HG03066 (cell line): ENCODE measurements around the gene ZNF329.

ENCODE experiments used
- ATAC-seq: cut with Tn5 transposase; IDR thresholded peaks from one replicate; pipeline ENCODE4 v1.9.1; 2021; ENCODE audit warnings: low read depth; ENCODE audit not compliant: unreplicated experiment

Gene ZNF329

DNA sequence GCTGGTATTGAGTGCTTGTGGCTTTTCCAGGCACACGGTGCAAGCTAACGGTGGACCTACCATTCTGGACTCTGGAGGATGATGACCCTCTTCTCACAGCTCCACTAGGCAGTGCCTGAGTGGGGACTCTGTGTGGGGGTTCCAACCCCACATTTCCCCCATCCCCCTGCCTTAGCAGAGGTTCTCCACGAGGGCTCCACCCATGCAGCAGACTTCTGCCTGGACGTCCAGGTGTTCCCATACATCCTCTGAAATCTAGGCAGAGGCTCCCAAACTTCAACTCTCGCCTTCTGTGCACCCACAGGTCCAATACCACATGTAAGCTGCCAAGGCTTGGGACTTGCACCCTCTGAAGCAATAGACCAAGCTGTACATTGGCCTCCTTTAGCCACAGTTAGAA is 27.2 kb downstream of the ZNF329 start:
- ATAC-seq, result no peak

DNA sequence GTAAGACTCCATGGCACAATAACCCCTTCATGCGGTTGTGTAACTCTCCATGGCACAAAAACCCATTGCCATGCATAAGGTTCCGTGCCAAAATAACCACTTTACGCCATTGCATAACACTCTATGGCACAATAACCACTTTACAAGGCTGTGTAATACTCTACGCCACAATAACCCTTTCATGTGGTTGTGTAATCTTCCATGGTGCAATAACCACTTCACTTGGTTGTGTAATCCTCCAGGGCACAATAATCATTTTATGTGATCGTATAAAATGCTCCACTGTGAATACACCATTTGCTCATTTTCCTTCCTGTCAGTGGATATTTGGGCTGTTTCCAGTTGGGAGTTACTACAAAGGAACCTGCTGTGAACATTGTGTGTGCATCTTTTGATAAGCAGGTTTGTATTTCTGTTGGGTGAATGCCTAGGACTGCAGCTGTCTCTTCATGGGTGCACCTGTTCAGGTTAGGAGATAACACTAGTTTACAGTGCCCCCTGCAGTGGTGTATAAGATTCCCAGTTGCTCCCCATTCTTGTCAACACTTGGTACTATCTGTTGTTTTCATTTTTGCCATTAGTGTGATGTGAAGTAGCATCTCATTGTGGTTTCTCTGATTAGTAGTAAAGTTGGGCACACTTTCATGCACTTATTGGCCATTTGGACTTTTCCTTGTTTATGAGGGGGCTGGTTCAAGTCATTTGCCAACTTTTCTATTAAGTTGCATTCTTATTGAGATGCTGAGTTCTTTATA is 31.4 kb downstream of the ZNF329 start:
- ATAC-seq, result no peak

DNA sequence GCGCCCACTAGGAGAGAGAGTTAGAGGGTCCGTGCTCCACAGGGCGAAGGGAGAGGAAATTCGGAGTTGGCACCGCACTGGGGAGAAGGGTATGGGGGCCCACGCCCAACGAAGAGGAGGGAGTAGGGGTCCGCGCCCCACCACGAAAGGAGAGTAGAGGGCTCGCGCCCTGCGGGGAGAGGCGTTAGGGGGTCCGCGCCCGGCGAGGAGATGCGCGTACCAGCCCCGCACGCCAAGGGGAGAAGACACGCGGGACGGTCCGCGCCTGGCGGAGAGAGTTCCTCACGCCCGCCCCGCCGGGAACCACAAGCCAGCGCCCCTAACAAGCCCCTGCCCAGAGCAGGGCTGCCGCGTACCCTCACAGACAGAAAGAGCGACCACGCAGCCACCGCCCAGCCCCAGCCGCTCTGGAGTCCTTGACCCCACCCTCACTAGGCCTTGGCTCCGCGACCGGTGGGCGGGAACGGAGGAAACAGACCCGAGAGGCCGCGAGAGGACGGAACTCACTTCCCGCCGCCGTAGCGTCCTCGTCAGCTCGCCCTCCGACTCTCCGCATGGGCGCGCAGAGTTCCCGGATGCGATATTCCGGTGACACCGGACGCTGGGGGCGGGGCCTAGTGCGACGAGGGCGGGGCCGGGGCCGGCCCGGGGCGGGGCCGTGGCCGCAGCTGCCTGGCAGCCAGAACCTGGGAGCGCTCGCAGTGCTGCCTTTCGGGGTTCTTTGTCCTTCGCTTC is 32.6 kb downstream of the ZNF329 start:
- ATAC-seq, result no peak

DNA sequence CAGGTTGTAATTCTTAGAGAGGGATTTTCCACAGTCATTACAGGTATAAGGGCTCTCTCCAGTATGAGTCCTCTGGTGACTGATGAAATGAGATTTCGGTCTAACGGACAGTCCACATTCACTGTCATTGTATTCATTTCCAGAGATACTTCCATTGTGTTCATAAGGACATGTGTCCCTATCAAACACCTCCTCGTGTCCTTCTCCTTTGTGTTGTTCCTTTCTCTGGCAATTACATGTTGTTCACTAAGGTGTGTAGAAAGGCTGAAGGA is 42.1 kb downstream of the ZNF329 start:
- no peak for ATAC-seq

DNA sequence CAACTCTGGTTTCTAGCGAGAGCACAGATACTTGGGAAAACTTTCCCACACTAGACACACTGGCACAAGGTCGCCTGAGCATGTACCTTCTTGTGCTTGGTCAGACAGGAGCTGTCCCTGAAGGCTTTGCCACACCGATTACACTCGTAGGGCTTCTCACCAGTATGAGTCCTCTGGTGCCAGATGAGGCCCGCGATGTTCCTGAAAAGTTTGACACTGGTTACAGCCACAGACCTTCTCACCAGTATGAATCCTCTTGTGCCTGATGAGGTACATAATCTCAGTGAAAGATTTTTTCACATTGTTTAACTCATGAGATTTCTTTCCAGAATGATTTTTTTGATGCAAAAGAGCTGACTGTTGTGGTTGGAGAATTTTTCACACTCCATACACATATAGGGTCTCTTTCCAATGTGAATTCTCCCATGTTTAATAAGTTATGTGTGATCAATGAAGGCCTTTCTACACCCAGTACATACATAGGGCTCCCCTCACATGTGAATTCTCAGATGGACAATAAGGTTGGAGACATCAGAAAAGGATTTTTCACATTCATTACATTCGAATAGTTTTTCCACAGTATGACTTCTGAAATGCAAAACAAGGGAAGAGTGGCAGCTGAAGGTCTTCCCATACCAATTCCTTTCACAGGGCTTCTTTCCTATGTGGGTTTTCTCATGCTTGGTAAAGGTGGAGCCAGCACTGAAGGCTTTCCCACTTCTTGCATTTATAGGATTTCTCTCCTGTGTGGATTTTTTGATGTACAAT is 42.6 kb downstream of the ZNF329 start:
- ATAC-seq, result no peak

DNA sequence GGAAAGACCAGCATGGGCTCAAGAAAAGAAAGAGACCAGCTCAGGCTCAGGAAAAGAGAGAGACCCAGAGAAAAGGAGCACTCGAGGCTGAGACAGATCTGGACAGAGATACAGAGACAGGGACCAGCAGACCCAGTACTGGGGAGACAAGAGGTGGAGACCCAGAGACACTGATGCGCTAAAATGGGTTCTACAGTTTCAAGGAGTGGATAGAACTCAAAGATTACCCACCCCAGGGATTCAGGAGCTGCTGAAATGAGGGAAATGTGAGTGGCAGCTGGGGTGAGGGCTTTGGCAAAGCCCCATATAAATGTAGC is 51.9 kb downstream of the ZNF329 start:
- no peak for ATAC-seq

DNA sequence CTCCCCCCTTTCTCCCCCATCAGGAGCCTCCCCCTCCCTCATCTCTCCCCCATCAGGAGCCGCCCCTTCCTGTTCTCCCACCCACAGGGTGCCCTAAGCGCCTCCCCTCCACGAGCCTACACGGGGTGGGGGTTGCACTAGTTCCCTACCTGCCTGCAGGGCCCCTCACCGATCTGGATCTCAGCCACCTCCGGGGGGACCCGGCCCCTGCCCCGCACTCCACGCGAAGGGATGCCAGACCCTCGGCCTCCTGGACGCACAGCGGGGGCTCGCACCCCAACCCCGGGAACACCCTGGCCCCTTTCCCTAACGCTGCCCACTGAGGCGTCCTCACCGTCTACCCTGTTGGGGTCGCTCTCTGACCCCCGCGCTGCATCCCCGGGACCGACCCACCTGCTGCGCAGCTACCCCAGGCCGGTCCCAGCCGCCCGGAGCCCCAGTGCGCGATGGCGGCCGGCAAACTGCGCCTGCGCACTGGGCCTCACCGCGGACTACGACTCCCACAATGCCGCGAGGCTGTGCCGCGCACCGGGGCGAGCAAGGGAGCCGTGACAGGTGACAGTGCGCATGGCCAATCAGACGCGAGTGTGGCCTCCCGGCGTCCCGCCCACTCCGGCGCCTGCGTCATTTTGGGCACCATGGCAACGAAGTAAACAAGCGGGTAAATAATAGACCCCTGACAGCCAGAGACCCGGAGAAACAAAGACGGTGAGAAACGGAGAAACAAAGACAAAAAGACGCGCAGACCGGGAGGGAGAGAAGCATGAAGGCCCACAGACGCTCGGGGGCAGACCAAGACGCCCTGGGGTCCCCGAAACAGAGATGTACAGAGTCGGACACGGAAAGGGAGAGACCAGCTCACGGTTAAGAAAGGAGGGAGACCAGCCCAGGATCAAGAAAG is 52.6 kb downstream of the ZNF329 start, which contains the start of gene ZSCAN18:
Gene ZSCAN18 (minus strand): TSS at position 451 of the 901 bp plus-strand sequence. CDS start 7,964 bp downstream, outside the sequence.
- no peak for ATAC-seq

DNA sequence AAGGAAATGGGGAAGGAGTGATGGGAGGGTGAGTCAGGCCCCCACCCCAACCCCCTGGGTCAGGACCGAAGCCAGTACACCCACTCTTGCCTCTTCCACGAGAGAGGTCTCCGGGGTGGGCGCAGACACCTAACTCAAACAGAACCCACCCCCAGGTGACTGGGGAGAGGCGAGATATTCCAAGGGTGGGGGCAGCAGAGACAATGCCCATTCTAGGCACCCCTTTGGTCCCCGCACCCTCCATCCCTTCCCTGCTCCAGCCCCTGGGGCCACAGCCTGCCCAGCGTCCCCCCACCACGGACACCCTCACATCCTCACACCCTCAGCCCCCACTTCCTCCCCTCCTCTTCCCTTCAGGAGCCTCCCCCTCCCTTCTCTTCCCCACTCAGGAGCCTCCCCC is 53.2 kb downstream of the ZNF329 start:
- no peak for ATAC-seq

DNA sequence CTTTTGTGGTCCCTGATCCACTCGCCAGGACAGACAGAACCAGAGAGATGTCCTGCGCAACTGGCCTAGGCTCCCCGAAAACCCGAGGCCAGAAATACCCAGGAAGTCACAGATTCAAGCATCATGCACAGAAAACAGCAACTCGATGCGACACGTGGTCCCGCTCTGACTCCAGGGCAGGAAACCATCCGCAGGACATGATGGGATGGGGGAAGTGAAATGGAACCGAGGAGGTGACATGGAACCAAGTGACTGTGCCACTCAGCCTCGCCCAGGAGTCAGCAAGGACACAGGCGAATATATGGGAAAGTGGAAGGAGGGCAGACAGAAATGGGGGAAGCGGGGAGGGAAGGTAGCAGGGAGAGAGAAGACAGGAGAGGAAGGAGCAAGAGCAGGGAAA is 53.7 kb downstream of the ZNF329 start:
- no peak for ATAC-seq

DNA sequence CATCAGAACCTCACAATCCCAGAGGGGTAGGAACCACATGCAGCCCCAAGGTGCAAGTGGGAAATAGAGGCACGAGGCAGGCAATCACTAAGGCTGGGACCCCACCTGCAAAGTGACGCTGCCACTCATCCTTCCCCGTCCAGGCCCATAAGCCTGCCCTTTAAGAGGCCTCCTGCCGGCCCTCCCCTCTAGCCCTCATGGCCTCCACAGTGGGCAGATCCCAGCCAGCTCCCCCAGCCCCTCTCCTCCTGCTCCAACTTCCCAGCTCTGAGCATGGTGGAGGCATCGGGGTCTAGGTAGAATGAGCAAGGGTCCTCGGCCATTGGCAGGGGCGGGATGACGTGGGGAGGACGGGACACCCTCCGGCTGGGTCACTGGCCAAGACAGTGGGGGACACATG is 55.3 kb downstream of the ZNF329 start:
- no peak for ATAC-seq

DNA sequence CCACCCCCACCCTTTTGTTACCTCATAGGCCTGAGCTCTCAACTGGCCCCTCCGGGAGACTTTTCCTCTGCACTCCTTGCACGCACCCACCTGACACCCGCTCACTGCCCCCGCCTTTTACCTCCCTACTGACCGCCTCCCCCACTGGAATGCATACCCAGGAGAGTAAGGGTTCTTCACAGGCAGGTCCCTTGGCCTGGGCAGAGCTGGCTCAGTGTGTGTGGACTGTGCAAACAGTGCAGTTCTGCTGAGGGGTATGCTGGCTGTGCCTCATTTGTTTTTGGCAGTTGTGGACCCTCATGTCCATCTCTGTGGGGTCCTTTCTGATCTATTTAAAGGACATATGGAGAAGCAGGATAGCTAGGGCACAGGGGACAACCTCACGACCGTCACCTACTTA is 57.5 kb downstream of the ZNF329 start:
- no peak for ATAC-seq

DNA sequence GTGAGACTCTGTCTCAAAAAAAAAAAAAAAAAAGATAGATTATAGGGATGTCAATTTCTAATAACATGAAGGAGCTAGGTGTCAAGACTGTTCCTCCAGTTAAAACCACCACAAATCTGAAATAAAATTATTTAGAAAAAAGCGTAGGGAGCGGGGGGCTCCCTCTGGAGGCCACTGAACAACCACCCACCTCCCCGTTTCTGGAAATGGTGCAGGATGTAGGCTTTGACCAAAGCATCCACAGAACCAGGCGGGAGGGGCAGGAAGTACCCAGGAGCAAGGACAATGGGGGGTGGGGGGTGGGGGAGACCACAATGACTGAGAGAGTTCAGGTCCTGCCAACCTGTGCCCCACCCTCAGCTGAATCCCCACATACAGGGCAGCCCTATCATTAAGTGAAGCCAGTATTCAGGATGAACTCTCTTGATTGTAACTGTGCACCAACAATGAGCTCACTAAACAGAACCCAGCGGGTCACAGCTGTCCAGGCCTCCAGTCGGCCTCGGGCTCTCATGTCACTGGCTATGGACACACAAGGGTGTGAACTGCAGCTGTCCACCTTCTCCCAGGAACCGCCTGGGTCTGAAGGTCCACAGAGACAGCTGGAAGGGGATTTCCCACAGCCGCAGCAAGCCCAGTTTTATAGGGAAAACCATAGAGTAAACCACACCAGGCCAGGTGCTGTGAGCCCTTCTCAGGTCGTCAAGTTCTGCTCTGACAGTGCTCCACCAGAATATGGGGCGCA is 59.2 kb downstream of the ZNF329 start:
- ATAC-seq, result no peak

DNA sequence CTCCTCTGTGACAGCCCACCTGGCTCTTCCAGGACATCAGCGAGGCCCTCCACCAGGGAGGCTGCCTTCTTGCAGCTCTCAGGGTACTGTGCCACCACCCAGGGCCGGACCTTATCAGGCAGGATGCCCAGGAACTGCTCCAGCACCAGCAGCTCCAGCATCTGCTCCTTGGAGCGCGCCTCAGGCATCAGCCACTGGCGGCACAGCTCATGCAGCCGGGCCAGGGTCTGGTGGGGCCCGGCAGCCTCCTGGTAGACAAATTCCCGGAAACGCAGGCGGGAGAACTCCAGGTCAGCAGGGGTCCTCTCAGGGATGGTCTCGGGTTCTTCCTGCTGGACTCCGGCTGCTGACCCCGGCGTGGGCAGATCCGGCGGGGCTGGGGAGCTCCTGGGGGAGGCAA is 60.7 kb downstream of the ZNF329 start:
- no peak for ATAC-seq

DNA sequence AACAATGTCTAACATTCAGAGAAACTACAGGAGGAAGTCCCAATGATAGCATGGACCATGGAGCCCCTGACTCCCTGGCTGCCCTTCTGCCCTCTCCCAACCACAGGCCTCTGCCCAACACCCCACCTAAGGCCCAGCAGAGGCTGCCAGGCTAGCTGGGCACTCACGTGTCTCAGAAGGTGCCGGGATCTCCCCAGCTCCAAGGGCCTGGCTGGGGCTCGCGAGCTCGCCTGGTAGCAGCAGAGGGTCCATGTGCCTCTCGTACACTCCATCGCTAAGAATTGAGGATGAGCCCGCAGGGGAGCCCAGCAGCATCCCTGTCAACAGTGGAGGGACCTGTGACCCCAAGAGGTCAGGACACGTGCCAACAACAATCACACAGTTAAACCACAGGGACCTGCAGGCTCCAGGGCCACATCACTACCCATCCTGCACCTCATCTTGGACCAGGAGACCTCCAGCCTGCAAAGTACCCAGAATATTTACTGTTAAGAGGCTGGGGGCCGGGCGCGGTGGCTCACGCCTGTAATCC is 62.0 kb downstream of the ZNF329 start:
- no peak for ATAC-seq

DNA sequence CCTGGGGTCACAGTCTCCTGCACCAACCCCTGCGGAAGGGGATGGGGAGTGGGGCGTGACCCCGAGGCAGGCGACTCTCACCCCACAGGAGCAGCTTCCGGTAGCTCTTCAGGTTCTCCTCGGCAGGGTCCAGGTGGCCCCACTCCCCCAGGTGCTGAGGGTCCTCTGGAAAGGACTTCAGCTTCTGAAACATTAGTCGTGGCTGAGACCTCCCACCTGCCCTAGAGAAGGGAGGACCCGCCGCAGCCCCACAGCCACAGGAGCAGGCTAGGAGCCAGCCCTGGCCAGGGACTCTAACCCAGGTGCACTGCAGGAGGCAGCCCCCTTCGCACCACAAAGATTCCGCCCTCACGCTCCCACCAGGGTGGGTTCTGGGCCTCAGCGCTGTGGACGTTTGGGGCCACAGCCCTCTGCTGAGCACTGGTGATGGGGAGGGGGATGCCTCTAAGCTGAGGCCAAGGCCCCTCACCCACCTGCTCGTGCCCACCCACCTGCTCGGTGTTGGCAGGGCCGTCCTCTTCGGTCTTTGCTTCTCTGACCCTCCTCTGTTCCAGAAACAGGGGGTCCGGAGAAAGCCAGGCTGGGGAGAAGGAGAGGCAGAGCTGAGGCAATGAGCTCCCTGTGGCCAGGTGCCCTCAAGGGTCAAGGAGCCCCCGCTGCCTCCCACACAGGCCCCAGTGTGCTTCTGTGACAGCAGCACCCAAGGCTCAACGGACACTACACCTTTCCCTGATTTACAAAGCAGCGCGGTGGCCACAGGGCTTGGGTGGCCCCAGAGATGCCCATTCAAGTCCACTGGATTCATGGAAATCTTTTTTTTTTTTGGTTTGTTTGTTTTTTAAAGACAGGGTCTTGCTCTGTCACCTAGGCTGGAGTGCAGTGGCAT is 63.5 kb downstream of the ZNF329 start:
- ATAC-seq, result no peak

DNA sequence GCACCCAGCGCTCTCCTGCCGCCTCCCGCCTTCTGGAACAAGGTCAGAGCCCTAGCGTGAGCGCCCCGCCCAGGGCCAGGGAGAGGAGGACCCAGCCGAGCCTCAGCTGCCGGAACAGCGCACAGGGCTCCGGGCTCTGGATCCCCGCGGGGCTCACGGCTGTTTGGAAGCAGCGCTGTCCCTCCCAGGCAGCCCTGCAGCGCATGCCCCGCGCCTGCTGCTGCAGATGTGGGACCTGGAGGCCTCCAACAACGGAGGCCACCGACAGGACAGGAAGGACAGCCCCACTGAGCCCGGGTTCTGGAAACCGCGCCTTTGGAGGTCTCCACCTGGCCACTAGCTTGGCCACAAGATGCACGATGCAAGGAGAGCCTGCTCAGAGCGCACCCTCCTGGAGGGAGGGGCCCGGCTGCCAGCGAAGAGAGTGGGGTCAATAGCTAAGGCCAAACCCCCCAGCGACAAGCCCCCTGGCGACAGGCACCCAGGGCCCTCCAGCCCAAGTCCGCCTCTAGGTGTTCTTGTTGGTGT is 65.2 kb downstream of the ZNF329 start:
- ATAC-seq, result no peak

DNA sequence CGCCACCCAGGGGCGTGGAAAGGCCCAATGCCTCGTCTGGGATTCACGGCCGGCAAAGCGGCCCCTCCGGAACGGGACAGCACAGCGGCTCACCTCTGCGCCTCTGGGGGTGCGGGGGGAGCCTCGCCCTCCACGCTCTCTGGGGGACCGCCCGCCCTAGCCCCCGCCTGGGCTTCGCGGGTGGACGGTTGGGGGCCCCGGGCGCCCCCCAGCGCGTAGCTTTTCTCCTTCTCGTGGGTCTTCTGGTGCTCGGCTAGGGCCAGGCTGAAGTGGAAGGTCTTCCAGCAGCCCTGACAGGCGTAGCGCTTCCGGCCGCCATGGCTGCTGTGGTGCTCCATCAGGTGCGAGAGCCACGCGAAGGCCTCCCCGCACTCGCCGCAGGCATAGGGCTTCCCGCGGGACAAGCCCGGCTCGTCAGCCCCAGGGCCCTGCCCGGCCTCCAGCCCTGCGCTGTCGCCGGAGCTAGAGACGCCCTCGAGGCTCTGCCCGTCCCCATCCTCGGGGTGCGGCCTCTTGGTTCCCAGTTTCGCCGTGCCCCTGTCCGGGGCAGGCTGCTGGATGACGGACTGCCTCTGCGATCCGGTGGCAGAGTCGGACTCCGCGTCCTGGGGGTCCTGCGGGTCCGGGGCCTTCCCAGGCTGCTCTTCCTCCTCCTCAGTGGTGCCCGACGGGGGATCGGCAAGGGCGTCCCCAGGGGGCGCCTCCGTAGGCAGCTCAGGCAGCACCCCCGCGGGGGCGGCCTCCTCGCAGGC is 65.8 kb downstream of the ZNF329 start:
- ATAC-seq, result no peak

DNA sequence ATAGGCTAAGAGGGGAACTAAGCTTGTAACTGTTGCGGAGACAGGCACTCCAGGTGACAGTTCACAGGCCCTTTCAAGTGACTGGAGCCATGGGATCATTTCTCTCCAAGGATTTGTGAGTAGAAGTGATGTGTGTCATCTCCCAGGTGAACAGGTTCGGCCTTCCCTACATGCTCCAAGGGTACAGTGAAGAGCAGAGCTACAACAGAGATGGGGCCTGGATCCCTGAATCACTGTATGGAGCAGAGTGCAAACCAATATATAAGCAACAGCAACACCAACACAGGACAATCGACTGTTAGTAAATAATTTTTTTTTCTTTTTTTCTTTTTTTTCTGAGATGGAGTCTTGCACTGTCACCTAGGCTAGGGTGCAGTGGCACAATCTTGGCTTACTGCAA is 67.6 kb downstream of the ZNF329 start:
- ATAC-seq, result no peak
